Measurements from ENCODE around the gene CDHR2.

- TF ChIP-seq, protein P1, sequence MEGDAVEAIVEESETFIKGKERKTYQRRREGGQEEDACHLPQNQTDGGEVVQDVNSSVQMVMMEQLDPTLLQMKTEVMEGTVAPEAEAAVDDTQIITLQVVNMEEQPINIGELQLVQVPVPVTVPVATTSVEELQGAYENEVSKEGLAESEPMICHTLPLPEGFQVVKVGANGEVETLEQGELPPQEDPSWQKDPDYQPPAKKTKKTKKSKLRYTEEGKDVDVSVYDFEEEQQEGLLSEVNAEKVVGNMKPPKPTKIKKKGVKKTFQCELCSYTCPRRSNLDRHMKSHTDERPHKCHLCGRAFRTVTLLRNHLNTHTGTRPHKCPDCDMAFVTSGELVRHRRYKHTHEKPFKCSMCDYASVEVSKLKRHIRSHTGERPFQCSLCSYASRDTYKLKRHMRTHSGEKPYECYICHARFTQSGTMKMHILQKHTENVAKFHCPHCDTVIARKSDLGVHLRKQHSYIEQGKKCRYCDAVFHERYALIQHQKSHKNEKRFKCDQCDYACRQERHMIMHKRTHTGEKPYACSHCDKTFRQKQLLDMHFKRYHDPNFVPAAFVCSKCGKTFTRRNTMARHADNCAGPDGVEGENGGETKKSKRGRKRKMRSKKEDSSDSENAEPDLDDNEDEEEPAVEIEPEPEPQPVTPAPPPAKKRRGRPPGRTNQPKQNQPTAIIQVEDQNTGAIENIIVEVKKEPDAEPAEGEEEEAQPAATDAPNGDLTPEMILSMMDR (IDR thresholded peaks at IDR 0.05): no peak
- TF ChIP-seq POLR2A (IDR thresholded peaks at IDR 0.05): no peak
Measured at GRCh38 chr5:176535664-176536131, 13.4 kb upstream of the CDHR2 start.

All from tibial nerve (tissue), 3 donors.